Anterior cingulate cortex (tissue), 58 donors: ENCODE results near the gene DNAJB1.
"Not testable (repeated sequence)": the region's sequence is repeated elsewhere in the genome, so short reads cannot be mapped to it uniquely, and the experiment has no call there.

Experiments used
- DNase-seq, 58 donors: peaks; one replicate each; lab custom pipeline; 2025; lab: John Stamatoyannopoulos, UW

The DNAJB1 gene

GRCh38 chr19:14553939-14554243 lies 35.7 kb upstream of the DNAJB1 start:
- DNase-seq: no peak

- no peak for DNase-seq
Measured at GRCh38 chr19:14553042-14553938, 35.1 kb upstream of the DNAJB1 start.

GRCh38 chr19:14552006-14552360 lies 33.8 kb upstream of the DNAJB1 start:
- not testable (repeated sequence) for DNase-seq

GRCh38 chr19:14551134-14552005 lies 33.2 kb upstream of the DNAJB1 start:
- peak in 26 of 58 donors; percentile 10 to 64 (median 35) for DNase-seq

DNA sequence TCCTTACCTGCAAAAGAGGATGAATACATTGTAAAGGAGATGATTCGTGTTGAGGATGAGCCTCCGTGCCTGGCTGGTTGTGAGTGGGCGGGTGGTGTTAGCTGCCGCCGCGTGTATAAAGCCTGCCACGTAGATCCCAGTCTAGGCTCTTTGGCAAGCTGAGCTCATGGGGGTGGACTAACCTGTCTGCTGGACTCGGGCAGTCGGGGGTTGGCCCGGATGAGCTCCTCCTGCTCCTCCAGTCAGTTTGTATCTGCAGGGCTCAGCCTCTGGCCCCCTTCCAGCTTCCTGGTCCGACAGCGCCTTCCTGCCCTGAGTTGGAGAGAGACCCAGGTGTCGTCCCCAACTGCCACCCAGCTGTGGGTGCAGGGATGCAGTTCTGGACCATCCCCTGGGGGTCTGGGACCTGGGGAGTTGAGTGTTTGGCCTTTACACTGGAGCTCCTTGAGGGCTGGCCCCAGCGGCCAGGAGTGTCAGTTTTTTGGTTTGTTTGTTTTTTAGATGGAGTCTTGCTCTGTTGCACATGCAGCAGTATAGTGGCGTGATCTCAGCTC lies 32.1 kb upstream of the DNAJB1 start:
- DNase-seq: peak in 4 of 58 donors; percentile 20 to 38 (median 25)

- DNase-seq: peak in 1 of 58 donors; percentile 69
Measured at GRCh38 chr19:14545716-14546082, 27.5 kb upstream of the DNAJB1 start.

- peak; percentile 35 to 99 (median 88) for DNase-seq
Measured at GRCh38 chr19:14544977-14545715, 26.9 kb upstream of the DNAJB1 start.

GRCh38 chr19:14544047-14544446 lies 25.9 kb upstream of the DNAJB1 start:
- DNase-seq: no peak

DNA sequence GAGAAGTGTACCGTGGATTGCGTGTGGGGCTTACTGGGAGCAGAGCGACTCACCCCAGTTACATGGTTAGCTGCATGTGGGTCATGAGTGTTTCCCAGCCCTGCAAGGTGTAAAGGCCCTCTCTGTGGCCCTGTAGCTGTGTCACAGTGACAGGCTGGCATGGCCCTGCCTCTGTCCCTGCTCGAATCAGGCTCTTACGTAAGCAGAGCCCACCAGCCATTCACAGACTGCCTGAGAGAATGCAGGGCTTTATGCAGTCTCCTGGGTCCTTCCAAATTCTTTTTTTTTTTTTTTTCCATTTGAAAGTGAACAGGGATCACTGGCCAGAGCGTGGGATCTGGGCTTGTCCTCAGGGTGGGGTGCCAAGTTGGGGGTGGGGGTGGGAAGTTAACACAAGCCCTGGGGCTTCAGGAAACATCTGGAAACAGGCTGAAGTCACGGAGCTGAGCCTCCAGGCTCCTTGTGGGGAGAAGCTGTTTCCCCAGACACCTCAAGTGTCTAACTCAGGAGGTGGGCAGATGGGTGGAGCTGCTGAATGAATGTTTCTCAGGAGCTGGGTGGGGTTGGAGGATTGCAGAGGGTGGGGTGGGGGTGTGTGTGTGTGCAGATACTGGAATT lies 24.6 kb upstream of the DNAJB1 start:
- DNase-seq: peak in 31 of 58 donors; percentile 10 to 76 (median 44)

GRCh38 chr19:14541979-14542378 lies 23.8 kb upstream of the DNAJB1 start:
- not testable (repeated sequence) for DNase-seq

DNA sequence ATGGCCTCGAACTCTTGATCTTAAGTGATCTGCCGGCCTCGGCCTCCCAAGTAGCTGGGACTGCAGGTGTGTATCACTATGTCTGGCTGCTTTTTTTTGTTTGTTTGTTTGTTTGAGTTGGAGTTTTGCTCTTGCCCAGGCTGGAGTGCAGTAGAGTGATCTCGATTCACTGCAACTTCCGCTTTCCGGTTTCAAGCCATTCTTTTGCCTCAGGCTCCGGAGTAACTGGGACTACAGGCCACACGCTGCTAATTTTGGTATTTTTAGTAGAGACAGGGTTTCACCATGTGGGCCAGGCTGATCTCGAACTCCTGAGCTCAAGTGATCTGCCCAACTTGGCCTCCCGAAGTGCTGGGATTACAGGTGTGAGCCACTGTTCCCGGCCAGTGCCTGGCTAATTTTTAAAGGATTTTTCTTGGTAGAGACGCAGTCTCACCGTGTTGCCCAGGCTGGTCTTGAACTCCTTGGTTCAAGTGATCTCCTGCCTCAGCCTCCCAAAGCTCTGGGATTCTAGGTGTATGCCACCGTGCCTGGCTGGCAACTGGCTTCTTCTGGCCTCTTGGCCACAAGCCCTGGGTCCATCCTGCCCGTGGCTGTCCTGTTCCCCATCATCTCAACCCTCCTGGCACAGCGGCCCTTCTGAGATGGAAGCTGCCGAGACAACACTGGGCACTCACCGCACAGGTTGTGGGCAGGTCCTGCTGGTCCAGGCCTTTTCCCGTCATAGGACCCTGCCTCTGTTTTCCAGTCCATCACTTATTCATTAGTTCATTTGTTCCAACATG lies 22.7 kb upstream of the DNAJB1 start:
- no peak for DNase-seq

- peak in 2 of 58 donors; percentile 12 to 36 for DNase-seq
Measured at GRCh38 chr19:14536926-14537692, 18.9 kb upstream of the DNAJB1 start.

DNA sequence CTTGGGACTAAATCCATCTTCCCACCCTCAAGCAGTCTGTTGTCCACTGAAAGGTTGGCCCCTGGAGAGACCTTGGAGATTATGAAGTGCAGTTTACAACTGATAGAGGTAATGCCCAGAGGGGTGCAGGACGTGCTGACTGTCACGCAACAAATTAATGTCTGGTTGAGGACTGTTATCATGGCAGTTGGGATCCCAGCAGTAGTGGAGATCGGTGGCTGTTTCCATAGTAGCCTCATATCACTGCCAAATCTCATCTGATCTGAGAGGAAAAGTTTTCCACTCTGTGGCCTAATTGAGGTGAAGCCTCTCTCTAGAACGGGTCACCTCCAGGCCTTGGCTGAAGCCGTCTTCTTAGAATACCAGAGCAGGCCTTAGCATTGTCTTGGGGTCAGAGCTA lies 15.3 kb upstream of the DNAJB1 start:
- DNase-seq: no peak

- no peak for DNase-seq
Measured at GRCh38 chr19:14530506-14530905, 12.3 kb upstream of the DNAJB1 start.

DNA sequence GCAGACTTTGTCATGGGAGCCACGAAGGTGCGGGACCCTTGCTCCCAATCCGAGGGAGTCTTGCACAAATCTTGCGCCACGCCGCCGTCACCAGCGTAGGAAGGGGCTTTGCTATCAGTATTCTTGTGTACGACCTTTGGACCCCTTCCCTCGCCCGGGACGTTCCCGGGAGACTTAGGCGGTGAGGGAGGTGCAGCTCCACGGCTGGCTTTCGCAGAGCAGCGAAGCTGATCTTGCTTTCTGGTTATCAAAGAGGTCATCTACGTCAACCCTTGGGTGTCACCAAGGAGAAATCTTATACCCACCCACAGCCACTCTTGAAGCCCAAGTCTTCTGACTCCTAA lies 11.8 kb upstream of the DNAJB1 start:
- peak in 1 of 58 donors; percentile 64 for DNase-seq

GRCh38 chr19:14529254-14530004 lies 11.2 kb upstream of the DNAJB1 start, which contains the start of gene TECR:
TSS of gene TECR (plus strand) at chr19:14529594. CDS start at chr19:14529697, 103 bp downstream.
- peak; percentile 93 to 100 (median 100) for DNase-seq

GRCh38 chr19:14528419-14529253 lies 10.4 kb upstream of the DNAJB1 start:
- DNase-seq: no peak
